ENCODE results near the gene PYDC1.
A peak's percentile ranks its signal among the peaks of the same experiment; 100 is the strongest.
"Not testable (repeated sequence)": the region's sequence is repeated elsewhere in the genome, so short reads cannot be mapped to it uniquely, and the experiment has no call there.

Gene PYDC1

GRCh38 chr16:31195861-31196260 is 21.1 kb downstream of the PYDC1 start:
- not testable (repeated sequence) for DNase-seq

GRCh38 chr16:31194898-31195297 is 22.0 kb downstream of the PYDC1 start:
- DNase-seq: no peak

- no peak for DNase-seq
Measured at GRCh38 chr16:31193874-31194273, 23.1 kb downstream of the PYDC1 start.

- no peak for DNase-seq
Measured at GRCh38 chr16:31192856-31193642, 23.9 kb downstream of the PYDC1 start.

- DNase-seq: no peak
Measured at GRCh38 chr16:31191697-31192428, 25.1 kb downstream of the PYDC1 start.

- DNase-seq: no peak
Measured at GRCh38 chr16:31190818-31191444, 26.0 kb downstream of the PYDC1 start.

- no peak for DNase-seq
Measured at GRCh38 chr16:31190061-31190460, 26.9 kb downstream of the PYDC1 start.

- no peak for DNase-seq
Measured at GRCh38 chr16:31189412-31189778, 27.5 kb downstream of the PYDC1 start.

GRCh38 chr16:31188450-31189411 is 28.2 kb downstream of the PYDC1 start:
- no peak for DNase-seq

- DNase-seq: no peak
Measured at GRCh38 chr16:31187808-31188189, 29.1 kb downstream of the PYDC1 start.

GRCh38 chr16:31186930-31187807 is 29.8 kb downstream of the PYDC1 start:
- no peak for DNase-seq

GRCh38 chr16:31186176-31186575 is 30.8 kb downstream of the PYDC1 start:
- DNase-seq: no peak

GRCh38 chr16:31185339-31185738 is 31.6 kb downstream of the PYDC1 start:
- no peak for DNase-seq

- no peak for DNase-seq
Measured at GRCh38 chr16:31184888-31185287, 32.0 kb downstream of the PYDC1 start.

GRCh38 chr16:31183432-31184428 is 33.2 kb downstream of the PYDC1 start:
- DNase-seq: no peak

- no peak for DNase-seq
Measured at GRCh38 chr16:31182391-31182790, 34.5 kb downstream of the PYDC1 start.

GRCh38 chr16:31181102-31181830 is 35.7 kb downstream of the PYDC1 start:
- peak; percentile 17 for DNase-seq

- peak; percentile 86 for DNase-seq
Measured at GRCh38 chr16:31179747-31180459, 37.0 kb downstream of the PYDC1 start, which contains the start of gene FUS. FUS (plus strand) TSS chr16:31180139; CDS start chr16:31180215, 76 bp downstream.

- DNase-seq: no peak
Measured at GRCh38 chr16:31179219-31179746, 37.7 kb downstream of the PYDC1 start.

Measured in activated T-cell treated with anti-CD3 and anti-CD28 coated beads for 4 hours (primary cell).